Endodermal cell (in vitro differentiated cells): ENCODE data around the gene JPH2. TPM values are rescaled to one million over a fixed set of nuclear protein-coding genes. Genes with fewer than 3 reads are reported as not detected.

Source experiments
- DNase-seq: peaks from one replicate; pipeline ENCODE4 v3.0.0-alpha.2; 2017
- H3K27ac ChIP-seq: 2 replicates; pipeline ENCODE4 v1.5.1; 2013; ENCODE audit warnings: mild to moderate bottlenecking, low read depth, low read length, moderate library complexity
- H3K27me3 ChIP-seq: 2 replicates; pipeline ENCODE4 v1.6.1; 2013; ENCODE audit warnings: mild to moderate bottlenecking, low read length, moderate library complexity; ENCODE audit not compliant: insufficient read depth, control insufficient read depth, poor library complexity, severe bottlenecking
- H3K36me3 ChIP-seq: 2 replicates; pipeline ENCODE4 v1.7.0; 2013; ENCODE audit warnings: mild to moderate bottlenecking, low read length, moderate library complexity; ENCODE audit not compliant: control insufficient read depth, insufficient read depth
- H3K4me1 ChIP-seq: one replicate; pipeline ENCODE4 v1.7.0; 2013; ENCODE audit warnings: low read length; ENCODE audit not compliant: control insufficient read depth, insufficient read depth
- H3K4me3 ChIP-seq: 2 replicates; pipeline ENCODE4 v1.5.1; 2013; ENCODE audit warnings: mild to moderate bottlenecking, low read length, moderate library complexity
- H3K9ac ChIP-seq: 2 replicates; pipeline ENCODE4 v1.6.1; 2013; ENCODE audit warnings: mild to moderate bottlenecking, low read length, moderate library complexity; ENCODE audit not compliant: poor library complexity, severe bottlenecking; ENCODE audit errors: extremely low read depth
- H3K9me3 ChIP-seq: 2 replicates; pipeline ENCODE4 v1.6.1; 2013; ENCODE audit warnings: mild to moderate bottlenecking, low read length, moderate library complexity; ENCODE audit not compliant: control insufficient read depth
- H3K27ac Mint-ChIP-seq: 2 replicates; pipeline ENCODE4 v1.8.0; 2020; ENCODE audit warnings: mixed read lengths
- H3K27me3 Mint-ChIP-seq: 2 replicates; pipeline ENCODE4 v1.8.0; 2021; ENCODE audit warnings: mild to moderate bottlenecking, mixed read lengths; ENCODE audit not compliant: insufficient read depth
- H3K36me3 Mint-ChIP-seq: 2 replicates; pipeline ENCODE4 v1.8.0; 2020; ENCODE audit warnings: low read depth, mixed read lengths
- H3K4me1 Mint-ChIP-seq: 2 replicates; pipeline ENCODE4 v1.8.0; 2020; ENCODE audit warnings: mixed read lengths
- H3K4me3 Mint-ChIP-seq: 2 replicates; pipeline ENCODE4 v1.8.0; 2020; ENCODE audit warnings: mild to moderate bottlenecking, moderate library complexity, mixed read lengths
- H3K9me3 Mint-ChIP-seq: 2 replicates; pipeline ENCODE4 v1.8.0; 2020; ENCODE audit warnings: mild to moderate bottlenecking, mixed read lengths
- WGBS, 2 experiments: methylation state at CpG; one replicate each; pipeline versions ENCODE4 v1.1.5 to v1.1.7; 2013; ENCODE audit warnings: missing lambda C conversion rate in 2 of 2, mixed read lengths in 1 of 2; ENCODE audit not compliant: insufficient coverage in 1 of 2, insufficient read length in 1 of 2; 5-methylcytosine and 5-hydroxymethylcytosine counted together
- total RNA-seq, 2 donors: library from RNA; stranded (reverse); fragmentation: NEBNext Ultra II Directional in 1 of 2; extraction: Animal tissue kit (Norgen Biotek cat#: 25700) in 1 of 2; gene quantifications; 2 replicates in 1 of 2; 3 replicates in 1 of 2; pipeline ENCODE4 v1.2.1, GENCODE V29; 2021
- TF ChIP-seq, protein P1 (sequence below): fragments of 200-600 bp; sonication (generic); conservative IDR thresholded peaks from 2 replicates; pipeline ENCODE4 v1.5.0; 2021; ENCODE audit warnings: antibody characterized with exemption, mild to moderate bottlenecking

The JPH2 gene
- total RNA-seq, 2 donors from 2014 or later: 0.86 to 1.0 TPM

- Mint-ChIP-seq H3K27me3 (peaks cover 2% of the 10 kb centered on the region), H3K4me1 (no peaks in the 10 kb centered on the region), H3K4me3 (no peak overlapping the region), H3K27ac (no peak overlapping the region), H3K9me3 (no peaks in the 10 kb centered on the region), H3K36me3 (no peaks in the 10 kb centered on the region)
- no peaks in the 10 kb centered on the region for H3K36me3 ChIP-seq
- H3K27me3 ChIP-seq: no peaks in the 10 kb centered on the region
- H3K9ac ChIP-seq: no peak overlapping the region
- H3K4me3 ChIP-seq: no peak overlapping the region
- H3K4me1 ChIP-seq: no peaks in the 10 kb centered on the region
- WGBS, 2 experiments: 86 to 97% methylated on average over 1 to 2 of the region's 2 CpGs
- no peaks in the 10 kb centered on the region for H3K9me3 ChIP-seq
- H3K27ac ChIP-seq: no peak overlapping the region
- TF ChIP-seq, protein P1, sequence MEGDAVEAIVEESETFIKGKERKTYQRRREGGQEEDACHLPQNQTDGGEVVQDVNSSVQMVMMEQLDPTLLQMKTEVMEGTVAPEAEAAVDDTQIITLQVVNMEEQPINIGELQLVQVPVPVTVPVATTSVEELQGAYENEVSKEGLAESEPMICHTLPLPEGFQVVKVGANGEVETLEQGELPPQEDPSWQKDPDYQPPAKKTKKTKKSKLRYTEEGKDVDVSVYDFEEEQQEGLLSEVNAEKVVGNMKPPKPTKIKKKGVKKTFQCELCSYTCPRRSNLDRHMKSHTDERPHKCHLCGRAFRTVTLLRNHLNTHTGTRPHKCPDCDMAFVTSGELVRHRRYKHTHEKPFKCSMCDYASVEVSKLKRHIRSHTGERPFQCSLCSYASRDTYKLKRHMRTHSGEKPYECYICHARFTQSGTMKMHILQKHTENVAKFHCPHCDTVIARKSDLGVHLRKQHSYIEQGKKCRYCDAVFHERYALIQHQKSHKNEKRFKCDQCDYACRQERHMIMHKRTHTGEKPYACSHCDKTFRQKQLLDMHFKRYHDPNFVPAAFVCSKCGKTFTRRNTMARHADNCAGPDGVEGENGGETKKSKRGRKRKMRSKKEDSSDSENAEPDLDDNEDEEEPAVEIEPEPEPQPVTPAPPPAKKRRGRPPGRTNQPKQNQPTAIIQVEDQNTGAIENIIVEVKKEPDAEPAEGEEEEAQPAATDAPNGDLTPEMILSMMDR: no peak
- no peak for DNase-seq
Measured at GRCh38 chr20:44159125-44159524, 27.9 kb downstream of the JPH2 start.

- H3K27ac ChIP-seq: peak overlapping the region; percentile 29
- H3K36me3 ChIP-seq: no peaks in the 10 kb centered on the region
- Mint-ChIP-seq H3K4me1 (no peaks in the 10 kb centered on the region), H3K27me3 (no peaks in the 10 kb centered on the region), H3K27ac (no peak overlapping the region), H3K9me3 (no peaks in the 10 kb centered on the region), H3K4me3 (no peak overlapping the region), H3K36me3 (no peaks in the 10 kb centered on the region)
- H3K4me3 ChIP-seq: no peak overlapping the region
- H3K4me1 ChIP-seq: no peaks in the 10 kb centered on the region
- no peak overlapping the region for H3K9ac ChIP-seq
- no peaks in the 10 kb centered on the region for H3K9me3 ChIP-seq
- TF ChIP-seq, protein P1: no peak
- WGBS, 2 experiments: 91% methylated on average over 3 to 5 of the region's 5 CpGs
- no peaks in the 10 kb centered on the region for H3K27me3 ChIP-seq
- DNase-seq: no peak
Measured at GRCh38 chr20:44157061-44157460, 29.9 kb downstream of the JPH2 start.

- Mint-ChIP-seq H3K9me3 (no peaks in the 10 kb centered on the region), H3K4me3 (no peak overlapping the region), H3K36me3 (no peaks in the 10 kb centered on the region), H3K27ac (no peak overlapping the region), H3K27me3 (no peaks in the 10 kb centered on the region), H3K4me1 (no peaks in the 10 kb centered on the region)
- 48 to 76% methylated on average over 3 to 7 of the region's 7 CpGs for WGBS, 2 experiments
- H3K9me3 ChIP-seq: no peaks in the 10 kb centered on the region
- no peaks in the 10 kb centered on the region for H3K36me3 ChIP-seq
- no peak overlapping the region for H3K27ac ChIP-seq
- no peaks in the 10 kb centered on the region for H3K4me1 ChIP-seq
- H3K9ac ChIP-seq: no peak overlapping the region
- H3K27me3 ChIP-seq: no peaks in the 10 kb centered on the region
- TF ChIP-seq, protein P1: no peak
- no peak overlapping the region for H3K4me3 ChIP-seq
- DNase-seq: peak; percentile 71
Measured at GRCh38 chr20:44154521-44155001, 32.4 kb downstream of the JPH2 start.
